NCI-H2081 (cell line): ENCODE measurements around the gene NTM.

ENCODE experiments used
- DNase-seq, 2 experiments: peaks; one replicate each; lab custom pipeline; 2025; lab: John Stamatoyannopoulos, UW

Gene NTM

GRCh38 chr11:131893988-131894387 lies 523.6 kb downstream of the NTM start:
- DNase-seq = no peak

GRCh38 chr11:131894615-131895544 lies 524.5 kb downstream of the NTM start:
- no peak for DNase-seq

GRCh38 chr11:131895865-131896264 lies 525.5 kb downstream of the NTM start:
- no peak for DNase-seq

- DNase-seq = no peak
Measured at GRCh38 chr11:131896978-131897615, 526.7 kb downstream of the NTM start.

- no peak for DNase-seq
Measured at GRCh38 chr11:131897956-131898355, 527.5 kb downstream of the NTM start.

GRCh38 chr11:131898949-131899348 lies 528.5 kb downstream of the NTM start:
- no peak for DNase-seq

- no peak for DNase-seq
Measured at GRCh38 chr11:131899950-131900580, 529.6 kb downstream of the NTM start.

GRCh38 chr11:131902421-131902820 lies 532.0 kb downstream of the NTM start:
- no peak for DNase-seq

- no peak for DNase-seq
Measured at GRCh38 chr11:131903074-131903473, 532.7 kb downstream of the NTM start.

- DNase-seq = no peak
Measured at GRCh38 chr11:131904756-131905155, 534.3 kb downstream of the NTM start.

- DNase-seq = no peak
Measured at GRCh38 chr11:131906963-131907362, 536.5 kb downstream of the NTM start.

- no peak for DNase-seq
Measured at GRCh38 chr11:131907371-131907770, 537.0 kb downstream of the NTM start.

- no peak for DNase-seq
Measured at GRCh38 chr11:131908316-131908715, 537.9 kb downstream of the NTM start.

GRCh38 chr11:131909426-131910177 lies 539.2 kb downstream of the NTM start:
- no peak for DNase-seq

- DNase-seq = no peak
Measured at GRCh38 chr11:131910178-131910522, 539.7 kb downstream of the NTM start.

- peak; percentile 51 to 67 for DNase-seq
Measured at GRCh38 chr11:131910523-131911387, 540.3 kb downstream of the NTM start.

- peak in 1 of 2 experiments; percentile 45 for DNase-seq
Measured at GRCh38 chr11:131911388-131912032, 541.1 kb downstream of the NTM start.

GRCh38 chr11:131912134-131912533 lies 541.7 kb downstream of the NTM start:
- DNase-seq = no peak

- DNase-seq = no peak
Measured at GRCh38 chr11:131913267-131913666, 542.9 kb downstream of the NTM start.

- no peak for DNase-seq
Measured at GRCh38 chr11:131914361-131914774, 544.0 kb downstream of the NTM start.

- DNase-seq = no peak
Measured at GRCh38 chr11:131916638-131917037, 546.2 kb downstream of the NTM start.
